Dermis microvascular lymphatic vessel endothelial cell (primary cell): ENCODE data around the gene WSB1. TPM values are rescaled to one million over a fixed set of nuclear protein-coding genes. Genes with fewer than 3 reads are reported as not detected.

Source experiments
- DNase-seq, 2 donors: peaks; one replicate each; pipeline versions ENCODE4 v3.0.0 to v3.0.0-alpha.2; 2010; ENCODE audit warnings: low read depth in 2 of 2
- total RNA-seq: library from RNA; depleted of rRNA; stranded (reverse); fragments of >200 nt; gene quantifications from 2 replicates; pipeline ENCODE4 v1.2.1, GENCODE V29; 2014

WSB1 gene
- total RNA-seq, 1 donor from 2014 or later, result 257 TPM

DNA sequence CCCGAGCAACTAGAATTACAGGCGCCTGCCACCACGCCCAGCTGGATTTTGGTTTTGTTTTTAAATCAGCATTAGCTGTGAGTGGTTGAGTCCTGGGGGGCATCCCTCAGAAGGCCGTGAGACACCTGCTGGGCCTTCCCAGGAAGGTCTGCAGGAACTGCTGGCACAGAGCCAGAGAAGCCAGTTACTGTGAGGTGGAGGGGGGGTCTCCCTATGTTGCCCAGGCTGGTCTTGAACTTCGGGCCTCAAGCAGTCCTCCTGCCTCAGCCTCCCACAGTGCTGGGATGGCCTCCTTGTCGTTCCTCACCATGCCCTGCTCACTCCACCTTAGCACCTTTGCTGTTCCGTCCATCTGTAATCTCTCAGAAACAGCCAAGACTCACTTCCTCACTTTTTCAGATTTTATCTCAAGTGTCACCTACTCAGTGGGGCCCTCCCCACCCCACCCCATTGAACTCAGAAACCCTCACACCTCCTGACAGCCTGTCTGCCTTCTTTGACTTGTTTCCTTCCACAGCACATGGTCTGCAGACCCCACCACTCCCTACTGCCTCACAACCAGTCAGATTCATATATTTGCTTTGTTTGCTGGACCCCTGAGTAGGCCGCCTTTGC is 62.3 kb downstream of the WSB1 start:
- DNase-seq, result no peak

DNA sequence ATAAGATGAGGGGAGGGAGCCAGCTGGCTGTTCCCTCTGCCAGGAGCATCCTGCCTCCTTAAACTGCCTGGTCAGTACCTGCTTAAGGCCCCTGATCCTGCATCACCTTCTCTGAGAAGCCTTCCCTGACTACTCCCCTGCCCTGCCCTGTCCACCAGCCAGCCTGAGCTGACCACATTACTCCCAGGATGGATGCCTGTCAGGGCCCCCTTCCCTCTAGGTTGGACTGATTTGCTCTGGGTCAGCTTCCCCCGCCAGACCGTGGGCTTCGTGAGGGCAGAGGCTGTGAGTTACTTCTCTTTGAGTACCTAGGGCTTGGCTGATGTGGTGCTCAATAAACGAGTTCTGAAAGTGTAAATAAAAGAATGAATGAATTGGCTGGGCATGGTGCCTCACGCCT is 63.3 kb downstream of the WSB1 start:
- no peak for DNase-seq

- DNase-seq, result no peak
Observed at GRCh38 chr17:27360507-27360906, 66.6 kb downstream of the WSB1 start.

- no peak for DNase-seq
Observed at GRCh38 chr17:27361695-27362094, 67.8 kb downstream of the WSB1 start.

GRCh38 chr17:27362503-27362902 is 68.6 kb downstream of the WSB1 start:
- no peak for DNase-seq

DNA sequence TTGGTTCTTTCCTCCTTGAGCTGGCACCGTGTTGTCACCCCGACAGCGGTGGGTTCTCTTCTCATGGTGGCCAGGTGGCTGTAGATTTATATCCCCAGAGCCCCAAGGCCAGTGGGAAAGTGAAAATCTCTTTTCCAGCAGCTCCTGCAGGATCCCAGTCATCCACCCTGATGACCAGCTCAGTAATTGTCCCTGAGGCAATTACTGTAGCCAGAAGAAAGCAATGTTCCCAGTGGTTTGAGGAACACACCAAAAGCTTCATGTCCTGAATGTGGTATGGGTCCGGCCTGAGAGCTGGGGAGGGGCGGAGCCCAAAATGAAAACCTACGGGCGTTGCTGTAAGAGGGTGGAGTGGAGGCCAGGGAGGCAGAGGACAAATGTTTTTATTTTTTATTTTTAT is 69.0 kb downstream of the WSB1 start:
- no peak for DNase-seq

- no peak for DNase-seq
Observed at GRCh38 chr17:27363326-27363725, 69.4 kb downstream of the WSB1 start.

Other genes with a start within 250 kb of the WSB1 start
- gene KSR1, start 162.3 kb downstream of the WSB1 start, total RNA-seq, result 6.2 and 17.4 TPM in 2 replicates